Measurements from ENCODE around the gene TMEM174. TPM values are rescaled to one million over a fixed set of nuclear protein-coding genes. Genes with fewer than 3 reads are reported as not detected.

TMEM174 gene
- total RNA-seq, 2 donors from 2014 or later: not detected

DNA sequence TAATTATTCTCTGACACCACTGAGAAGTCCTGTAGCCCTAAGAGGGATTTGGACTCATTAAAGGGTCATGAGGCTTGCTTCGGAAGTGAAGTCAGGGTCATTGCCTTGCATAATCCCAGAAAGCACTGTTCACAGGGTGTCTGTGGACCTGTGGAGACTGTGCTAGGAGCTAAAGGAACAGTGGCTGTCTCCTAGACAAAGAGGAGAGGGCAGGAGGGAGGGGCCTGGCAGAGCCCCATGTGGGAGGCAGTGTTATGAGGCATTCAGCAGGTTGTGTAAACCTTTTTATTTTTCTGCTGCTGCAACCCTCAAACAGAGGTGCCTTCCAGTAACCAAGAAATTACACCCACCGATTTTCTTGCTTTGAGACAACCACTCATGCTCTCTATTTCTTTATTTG, 3.3 kb downstream of the TMEM174 start:
- TF ChIP-seq CTCF (IDR thresholded peaks at IDR 0.05): no peak
- Histone ChIP-seq H3K4me1 (ENCODE audit: control insufficient read depth in 1 of 2, low read depth in 2 of 2) (no peaks in the 10 kb centered on the region), H3K4me3 (no peak overlapping the region), H3K36me3 (no peaks in the 10 kb centered on the region), H3K27ac (no peak overlapping the region), H3K9me3 (no peaks in the 10 kb centered on the region), H3K27me3 (replicated peaks; ENCODE audit: insufficient read depth) (no peaks in the 10 kb centered on the region)
- ATAC-seq (ENCODE audit: insufficient number of reproducible peaks, low FRiP score, low read depth) (no peak), DNase-seq (ENCODE audit: low spot score) (no peak)

DNA sequence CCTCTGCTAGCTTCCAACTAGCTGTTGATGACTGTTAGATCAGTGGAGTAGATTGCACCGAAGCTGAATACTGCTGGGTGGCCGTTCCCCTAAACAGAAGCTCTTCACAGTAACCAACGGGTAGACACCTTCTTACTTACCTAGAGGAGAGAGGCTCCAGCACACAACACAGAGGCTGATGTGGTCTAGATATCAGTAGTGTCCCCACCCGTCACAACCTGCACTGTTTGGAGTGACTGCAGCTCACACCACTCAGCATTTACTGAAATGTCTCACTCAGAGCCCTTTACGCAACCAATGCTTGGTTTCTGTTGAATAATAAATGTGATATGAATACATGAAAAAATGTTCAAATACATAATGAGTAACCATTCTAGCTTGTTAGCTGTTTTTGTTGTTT, 5.3 kb downstream of the TMEM174 start:
- ATAC-seq (ENCODE audit: insufficient number of reproducible peaks, low FRiP score, low read depth) (no peak), DNase-seq (ENCODE audit: low spot score) (no peak)
- H3K4me3 ChIP-seq: no peak overlapping the region
- H3K27me3 ChIP-seq (replicated peaks; ENCODE audit: insufficient read depth): no peaks in the 10 kb centered on the region
- TF ChIP-seq CTCF (IDR thresholded peaks at IDR 0.05): no peak
- no peaks in the 10 kb centered on the region for H3K36me3 ChIP-seq
- no peak overlapping the region for H3K27ac ChIP-seq
- H3K4me1 ChIP-seq (ENCODE audit: control insufficient read depth in 1 of 2, low read depth in 2 of 2): no peaks in the 10 kb centered on the region
- H3K9me3 ChIP-seq: no peaks in the 10 kb centered on the region

- DNase-seq (ENCODE audit: low spot score): no peak
- no peak for ATAC-seq (ENCODE audit: insufficient number of reproducible peaks, low FRiP score, low read depth)
- Histone ChIP-seq H3K36me3 (no peaks in the 10 kb centered on the region), H3K9me3 (no peaks in the 10 kb centered on the region), H3K4me3 (no peak overlapping the region), H3K4me1 (ENCODE audit: control insufficient read depth in 1 of 2, low read depth in 2 of 2) (no peaks in the 10 kb centered on the region), H3K27ac (no peak overlapping the region), H3K27me3 (replicated peaks; ENCODE audit: insufficient read depth) (no peaks in the 10 kb centered on the region)
- no peak for TF ChIP-seq CTCF (IDR thresholded peaks at IDR 0.05)
Observed at GRCh38 chr5:73179730-73180129, 6.7 kb downstream of the TMEM174 start.

DNA sequence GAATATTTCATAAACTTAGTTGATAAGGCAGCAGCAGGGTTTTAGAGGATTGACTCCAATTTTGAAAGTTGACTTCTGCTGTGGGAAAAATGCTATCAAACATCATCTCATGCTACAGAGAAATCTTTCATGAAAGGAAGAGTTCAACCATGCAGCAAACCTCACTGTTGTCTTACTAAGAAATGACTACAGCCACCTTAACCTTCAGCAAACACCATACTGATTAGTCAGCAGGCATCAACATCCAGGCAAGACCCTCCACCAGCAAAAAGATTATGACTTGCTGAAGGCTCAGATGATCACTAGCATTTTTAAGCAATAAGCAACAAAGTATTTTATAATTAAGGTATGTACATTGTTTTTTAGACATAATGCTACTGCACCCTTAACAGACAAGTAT, 7.6 kb downstream of the TMEM174 start:
- Histone ChIP-seq H3K9me3 (no peaks in the 10 kb centered on the region), H3K36me3 (no peaks in the 10 kb centered on the region), H3K27ac (no peak overlapping the region), H3K4me1 (ENCODE audit: control insufficient read depth in 1 of 2, low read depth in 2 of 2) (no peaks in the 10 kb centered on the region), H3K4me3 (no peak overlapping the region), H3K27me3 (replicated peaks; ENCODE audit: insufficient read depth) (no peaks in the 10 kb centered on the region)
- ATAC-seq (ENCODE audit: insufficient number of reproducible peaks, low FRiP score, low read depth): no peak
- no peak for DNase-seq (ENCODE audit: low spot score)
- no peak for TF ChIP-seq CTCF (IDR thresholded peaks at IDR 0.05)

- no peak for TF ChIP-seq CTCF (IDR thresholded peaks at IDR 0.05)
- DNase-seq (ENCODE audit: low spot score) (no peak), ATAC-seq (ENCODE audit: insufficient number of reproducible peaks, low FRiP score, low read depth) (no peak)
- H3K27ac ChIP-seq: no peak overlapping the region
- H3K36me3 ChIP-seq: no peaks in the 10 kb centered on the region
- H3K27me3 ChIP-seq (replicated peaks; ENCODE audit: insufficient read depth): no peaks in the 10 kb centered on the region
- no peak overlapping the region for H3K4me3 ChIP-seq
- no peaks in the 10 kb centered on the region for H3K9me3 ChIP-seq
- no peaks in the 10 kb centered on the region for H3K4me1 ChIP-seq (ENCODE audit: control insufficient read depth in 1 of 2, low read depth in 2 of 2)
Observed at GRCh38 chr5:73182307-73182706, 9.3 kb downstream of the TMEM174 start.
